Measurements from ENCODE around the gene NPAS2.

- TF ChIP-seq CTCF (IDR thresholded peaks at IDR 0.05; ENCODE audit: low read length) (no peak), EZH2 (optimal IDR thresholded peaks at IDR 0.05; ENCODE audit: low read depth, low read length) (no peak), EZH2phosphoT487 (IDR thresholded peaks at IDR 0.05; ENCODE audit: low read length) (no peak)
Observed at GRCh38 chr2:100782380-100782878, 37.5 kb upstream of the NPAS2 start.

Data from MM.1S (cell line).